HepG2 (cell line): ENCODE results near the gene SMARCB1. TPM values are rescaled to one million over a fixed set of nuclear protein-coding genes. Genes with fewer than 3 reads are reported as not detected.

Source experiments
- CREBL2 ChIP-seq: sonication (generic); formaldehyde crosslinking; IDR thresholded peaks from 2 replicates; pipeline ENCODE4 v1.8.1; 2023; ENCODE audit warnings: missing genetic modification reagents, mild to moderate bottlenecking, borderline replicate concordance
- MXD4 ChIP-seq: IDR thresholded peaks from 2 replicates; pipeline ENCODE4 v1.6.1; 2016; ENCODE audit warnings: mild to moderate bottlenecking, missing biosample characterization, missing genetic modification reagents
- UBTF ChIP-seq: sonication (generic); formaldehyde crosslinking; IDR thresholded peaks from 2 replicates; pipeline ENCODE4 v1.4.0; 2020; ENCODE audit warnings: mild to moderate bottlenecking, missing genetic modification reagents
- ZNF800 ChIP-seq: sonication (generic); formaldehyde crosslinking; IDR thresholded peaks from 2 replicates; pipeline ENCODE4 v1.4.0; 2020; ENCODE audit warnings: missing genetic modification reagents
- polyA plus RNA-seq, 8 experiments: library from polyadenylated mRNA; depleted of rRNA in 3 of 8; stranded (reverse) in 7 of 8; unstranded in 1 of 8; fragments of >200 nt; fragmentation: Illumina TruSeq in 4 of 8; extraction: Trizol in 4 of 8; gene quantifications; 2 replicates each; pipeline versions ENCODE4 v1.2.1 to v1.2.3, GENCODE V29; 2011 to 2016; ENCODE audit warnings: low read depth in 4 of 8, missing spikeins in 1 of 8, mixed read lengths in 1 of 8; ENCODE audit not compliant: insufficient read depth in 1 of 8
- total RNA-seq, 5 experiments: library from RNA; depleted of rRNA; stranded (reverse); fragments of >200 nt; fragmentation: Illumina TruSeq; extraction: Trizol; gene quantifications; 2 replicates each; pipeline ENCODE4 v1.2.3, GENCODE V29; 2016; ENCODE audit warnings: low read depth in 1 of 5
- TF ChIP-seq, protein P1 (sequence below): sonication (generic); formaldehyde crosslinking; IDR thresholded peaks from 2 replicates; pipeline ENCODE4 v1.4.0; 2020; ENCODE audit warnings: missing genetic modification reagents
- TF ChIP-seq, protein P2 (sequence below): sonication (generic); formaldehyde crosslinking; IDR thresholded peaks from 2 replicates; pipeline ENCODE4 v1.5.0; 2020; ENCODE audit warnings: mild to moderate bottlenecking, missing genetic modification reagents, borderline replicate concordance

SMARCB1 gene
- total and polyA plus RNA-seq, 2 of the 13 experiments (the other 11 are each of a cell fraction or from before 2014, with no cell fraction given), result 74.0 to 166 TPM

- peak; percentile 86 for TF ChIP-seq ZNF800
- TF ChIP-seq MXD4, result no peak; the same call in none of the 2 replicates
- TF ChIP-seq, protein P1, sequence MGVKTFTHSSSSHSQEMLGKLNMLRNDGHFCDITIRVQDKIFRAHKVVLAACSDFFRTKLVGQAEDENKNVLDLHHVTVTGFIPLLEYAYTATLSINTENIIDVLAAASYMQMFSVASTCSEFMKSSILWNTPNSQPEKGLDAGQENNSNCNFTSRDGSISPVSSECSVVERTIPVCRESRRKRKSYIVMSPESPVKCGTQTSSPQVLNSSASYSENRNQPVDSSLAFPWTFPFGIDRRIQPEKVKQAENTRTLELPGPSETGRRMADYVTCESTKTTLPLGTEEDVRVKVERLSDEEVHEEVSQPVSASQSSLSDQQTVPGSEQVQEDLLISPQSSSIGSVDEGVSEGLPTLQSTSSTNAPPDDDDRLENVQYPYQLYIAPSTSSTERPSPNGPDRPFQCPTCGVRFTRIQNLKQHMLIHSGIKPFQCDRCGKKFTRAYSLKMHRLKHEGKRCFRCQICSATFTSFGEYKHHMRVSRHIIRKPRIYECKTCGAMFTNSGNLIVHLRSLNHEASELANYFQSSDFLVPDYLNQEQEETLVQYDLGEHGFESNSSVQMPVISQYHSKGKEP (CRISPR knock-in tag), result no peak
- no peak for TF ChIP-seq CREBL2
- TF ChIP-seq, protein P2, sequence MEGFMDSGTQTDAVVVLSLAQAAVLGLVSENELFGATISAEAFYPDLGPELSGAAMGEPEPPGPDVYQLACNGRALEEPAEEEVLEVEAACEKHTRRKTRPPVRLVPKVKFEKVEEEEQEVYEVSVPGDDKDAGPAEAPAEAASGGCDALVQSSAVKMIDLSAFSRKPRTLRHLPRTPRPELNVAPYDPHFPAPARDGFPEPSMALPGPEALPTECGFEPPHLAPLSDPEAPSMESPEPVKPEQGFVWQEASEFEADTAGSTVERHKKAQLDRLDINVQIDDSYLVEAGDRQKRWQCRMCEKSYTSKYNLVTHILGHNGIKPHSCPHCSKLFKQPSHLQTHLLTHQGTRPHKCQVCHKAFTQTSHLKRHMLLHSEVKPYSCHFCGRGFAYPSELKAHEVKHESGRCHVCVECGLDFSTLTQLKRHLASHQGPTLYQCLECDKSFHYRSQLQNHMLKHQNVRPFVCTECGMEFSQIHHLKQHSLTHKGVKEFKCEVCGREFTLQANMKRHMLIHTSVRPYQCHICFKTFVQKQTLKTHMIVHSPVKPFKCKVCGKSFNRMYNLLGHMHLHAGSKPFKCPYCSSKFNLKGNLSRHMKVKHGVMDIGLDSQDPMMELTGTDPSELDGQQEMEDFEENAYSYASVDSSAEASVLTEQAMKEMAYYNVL, result peak; percentile 51; the same call in 1 of the 2 replicates
- TF ChIP-seq UBTF, result peak; percentile 86
Measured at GRCh38 chr22:23767673-23768548, 18.9 kb upstream of the SMARCB1 start, which contains the start of gene CHCHD10 (continued).
